Upper lobe of left lung (tissue), 6 donors: Measurements from ENCODE around the gene IL7R. TPM values are rescaled to one million over a fixed set of nuclear protein-coding genes. Genes with fewer than 3 reads are reported as not detected.

Experiments used
- ATAC-seq, 2 donors: fragments of 200-7000 bp; cut with Tn5 transposase; one replicate each; pipeline ENCODE4 v1.9.1; 2022; ENCODE audit warnings: mild to moderate bottlenecking in 2 of 2, moderate library complexity in 2 of 2; ENCODE audit not compliant: low FRiP score in 2 of 2
- DNase-seq, 2 donors: peaks; one replicate each; pipeline ENCODE4 v3.0.0-alpha.2; 2019 to 2020
- H3K27ac ChIP-seq, 4 donors: fragments of 200-600 bp; sonication (generic); one replicate each; pipeline ENCODE4 v1.5.1; 2016 to 2019
- H3K27me3 ChIP-seq, 4 donors: fragments of 200-600 bp; sonication (generic); one replicate each; pipeline ENCODE4 v1.5.1; 2017 to 2019
- H3K36me3 ChIP-seq, 4 donors: fragments of 200-600 bp; sonication (generic); one replicate each; pipeline ENCODE4 v1.5.1; 2016 to 2019
- H3K4me1 ChIP-seq, 4 donors: fragments of 200-600 bp; sonication (generic); one replicate each; pipeline ENCODE4 v1.5.1; 2018 to 2019
- H3K4me3 ChIP-seq, 4 donors: fragments of 200-600 bp; sonication (generic); one replicate each; pipeline ENCODE4 v1.5.1; 2017 to 2019; ENCODE audit warnings: mild to moderate bottlenecking in 2 of 4, moderate library complexity in 1 of 4
- H3K9me3 ChIP-seq, 4 donors: fragments of 200-600 bp; sonication (generic); one replicate each; pipeline ENCODE4 v1.5.1; 2018 to 2019
- CTCF ChIP-seq, 6 experiments: fragments of 450-650 bp in 4 of 6; fragments of 200-600 bp in 2 of 6; sonication (generic) in 2 of 6; IDR thresholded peaks; one replicate each; pipeline ENCODE4 v1.5.1; 2016 to 2019; ENCODE audit warnings: antibody characterized with exemption in 6 of 6
- EP300 ChIP-seq, 4 donors: sonication (generic); formaldehyde crosslinking; IDR thresholded peaks; one replicate each; pipeline ENCODE4 v1.5.1; 2017; ENCODE audit warnings: antibody characterized with exemption in 4 of 4, control low read depth in 2 of 4
- POLR2A ChIP-seq, 4 donors: fragments of 450-650 bp; IDR thresholded peaks; one replicate each; pipeline ENCODE4 v1.5.1; 2016 to 2017; ENCODE audit warnings: antibody characterized with exemption in 4 of 4, mild to moderate bottlenecking in 2 of 4
- POLR2AphosphoS5 ChIP-seq, 2 donors: sonication (generic); formaldehyde crosslinking; IDR thresholded peaks; one replicate each; pipeline ENCODE4 v1.5.1; 2017; ENCODE audit warnings: antibody characterized with exemption in 2 of 2
- WGBS, 2 donors: methylation state at CpG; one replicate each; pipeline ENCODE4 v1.1.5; 2017 to 2018; 5-methylcytosine and 5-hydroxymethylcytosine counted together
- total RNA-seq, 6 donors: library from RNA; depleted of rRNA in 4 of 6; stranded (reverse); fragments of >200 nt in 4 of 6; gene quantifications; one replicate each; pipeline versions ENCODE4 v1.1.0 to v1.2.1, GENCODE V29; 2016 to 2021
- donor health status: DM: no; HTN: no; CAD: no; lungs with moderate emphysema.
- donor health status: DM: no; HTN: yes; CAD: no; lungs with severe emphysema.

Gene IL7R
- total RNA-seq, 6 donors from 2014 or later: 86.8 to 139 (median 94.7) TPM

- H3K4me1 ChIP-seq: no peaks in the 10 kb centered on the region
- no peaks in the 10 kb centered on the region for H3K9me3 ChIP-seq
- no peak overlapping the region for H3K4me3 ChIP-seq
- no peaks in the 10 kb centered on the region for H3K27me3 ChIP-seq
- TF ChIP-seq CTCF (IDR thresholded peaks at IDR 0.05): no peak
- no peak for TF ChIP-seq POLR2AphosphoS5 (IDR thresholded peaks at IDR 0.05)
- no peak for TF ChIP-seq POLR2A (IDR thresholded peaks at IDR 0.05)
- no peak for TF ChIP-seq EP300 (IDR thresholded peaks at IDR 0.05)
- H3K36me3 ChIP-seq: no peaks in the 10 kb centered on the region
- WGBS, 2 donors: 37 to 47% methylated on average over 3 of the region's 3 CpGs
- ATAC-seq (no peak), DNase-seq (no peak)
- H3K27ac ChIP-seq: no peak overlapping the region
Measured at GRCh38 chr5:35899800-35900199, 43.1 kb downstream of the IL7R start.

GRCh38 chr5:35900972-35901695, 44.4 kb downstream of the IL7R start:
- Histone ChIP-seq H3K36me3 (no peaks in the 10 kb centered on the region), H3K27me3 (no peaks in the 10 kb centered on the region), H3K4me1 (no peaks in the 10 kb centered on the region), H3K9me3 (no peaks in the 10 kb centered on the region), H3K4me3 (no peak overlapping the region), H3K27ac (no peak overlapping the region)
- no peak for TF ChIP-seq POLR2AphosphoS5 (IDR thresholded peaks at IDR 0.05)
- TF ChIP-seq EP300 (IDR thresholded peaks at IDR 0.05): no peak
- no peak for TF ChIP-seq CTCF (IDR thresholded peaks at IDR 0.05)
- TF ChIP-seq POLR2A (IDR thresholded peaks at IDR 0.05): no peak
- no peak for ATAC-seq
- no peak for DNase-seq
- 92 to 94% methylated on average over 3 of the region's 3 CpGs for WGBS, 2 donors

- DNase-seq (no peak), ATAC-seq (no peak)
- TF ChIP-seq POLR2AphosphoS5 (IDR thresholded peaks at IDR 0.05) (no peak), CTCF (IDR thresholded peaks at IDR 0.05) (no peak), POLR2A (IDR thresholded peaks at IDR 0.05) (no peak), EP300 (IDR thresholded peaks at IDR 0.05) (no peak)
- H3K27me3 ChIP-seq: no peaks in the 10 kb centered on the region
- no peaks in the 10 kb centered on the region for H3K9me3 ChIP-seq
- H3K4me3 ChIP-seq: no peak overlapping the region
- no peak overlapping the region for H3K27ac ChIP-seq
- 88% methylated on average over 2 of the region's 2 CpGs for WGBS, 2 donors
- H3K4me1 ChIP-seq: no peaks in the 10 kb centered on the region
- no peaks in the 10 kb centered on the region for H3K36me3 ChIP-seq
Measured at GRCh38 chr5:35902046-35902672, 45.5 kb downstream of the IL7R start.

GRCh38 chr5:35903631-35904203, 47.0 kb downstream of the IL7R start:
- H3K4me3 ChIP-seq: no peak overlapping the region
- no peaks in the 10 kb centered on the region for H3K36me3 ChIP-seq
- ATAC-seq (no peak), DNase-seq (no peak)
- TF ChIP-seq POLR2A (IDR thresholded peaks at IDR 0.05) (no peak), EP300 (IDR thresholded peaks at IDR 0.05) (no peak), POLR2AphosphoS5 (IDR thresholded peaks at IDR 0.05) (no peak)
- H3K27me3 ChIP-seq: no peaks in the 10 kb centered on the region
- no peak overlapping the region for H3K27ac ChIP-seq
- WGBS, 2 donors: 87% methylated on average over 6 of the region's 6 CpGs
- H3K9me3 ChIP-seq: no peaks in the 10 kb centered on the region
- no peaks in the 10 kb centered on the region for H3K4me1 ChIP-seq

- H3K27me3 ChIP-seq: no peaks in the 10 kb centered on the region
- ATAC-seq: no peak
- WGBS, 2 donors: 85 to 89% methylated on average over 11 of the region's 11 CpGs
Measured at GRCh38 chr5:35904443-35905132, 47.9 kb downstream of the IL7R start.

More at GRCh38 chr5:35904443-35905132, 47.9 kb downstream of the IL7R start:
- no peak overlapping the region for H3K27ac ChIP-seq
- TF ChIP-seq CTCF (IDR thresholded peaks at IDR 0.05) (no peak), POLR2AphosphoS5 (IDR thresholded peaks at IDR 0.05) (no peak), EP300 (IDR thresholded peaks at IDR 0.05) (no peak), POLR2A (IDR thresholded peaks at IDR 0.05) (no peak)
- no peak overlapping the region for H3K4me3 ChIP-seq
- no peak for DNase-seq
- H3K4me1 ChIP-seq: no peaks in the 10 kb centered on the region
- H3K36me3 ChIP-seq: no peaks in the 10 kb centered on the region
- no peaks in the 10 kb centered on the region for H3K9me3 ChIP-seq
